ENCODE measurements around the gene ZNF211.

GRCh38 chr19:57656346-57656745, 23.4 kb downstream of the ZNF211 start:
- no peak for TF ChIP-seq REST (IDR thresholded peaks at IDR 0.05; ENCODE audit: insufficient read depth in 1 of 2, low read depth in 2 of 2, low read length in 2 of 2)
- no peak for TF ChIP-seq POLR2AphosphoS5 (IDR thresholded peaks at IDR 0.05; ENCODE audit: low read depth, low read length)
- no peak for TF ChIP-seq TAF1 (IDR thresholded peaks at IDR 0.05; ENCODE audit: borderline replicate concordance, insufficient read depth, low read length)
